ENCODE results near the gene OR1J4. TPM values are rescaled to one million over a fixed set of nuclear protein-coding genes. Genes with fewer than 3 reads are reported as not detected.

The OR1J4 gene, protein sequence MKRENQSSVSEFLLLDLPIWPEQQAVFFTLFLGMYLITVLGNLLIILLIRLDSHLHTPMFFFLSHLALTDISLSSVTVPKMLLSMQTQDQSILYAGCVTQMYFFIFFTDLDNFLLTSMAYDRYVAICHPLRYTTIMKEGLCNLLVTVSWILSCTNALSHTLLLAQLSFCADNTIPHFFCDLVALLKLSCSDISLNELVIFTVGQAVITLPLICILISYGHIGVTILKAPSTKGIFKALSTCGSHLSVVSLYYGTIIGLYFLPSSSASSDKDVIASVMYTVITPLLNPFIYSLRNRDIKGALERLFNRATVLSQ
- total RNA-seq = not detected in 2 replicates

DNA sequence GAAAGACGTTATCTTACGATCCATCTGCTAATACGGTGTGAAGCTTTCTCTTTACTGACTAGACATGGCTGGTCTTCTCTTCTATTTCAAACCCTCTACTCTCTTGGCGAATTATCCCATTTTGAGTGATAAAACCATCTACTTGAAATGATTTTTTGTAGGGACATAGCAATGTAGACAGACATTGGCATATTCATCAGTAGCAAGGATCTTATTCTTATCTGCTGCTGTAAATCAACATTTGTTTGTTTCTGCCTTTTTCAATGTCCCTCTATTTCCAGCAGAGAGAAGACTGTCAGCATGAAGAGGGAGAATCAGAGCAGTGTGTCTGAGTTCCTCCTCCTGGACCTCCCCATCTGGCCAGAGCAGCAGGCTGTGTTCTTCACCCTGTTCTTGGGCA lies at the start of gene OR1J4:
Gene OR1J4 (plus strand): TSS at position 301 of the 400 bp plus-strand sequence. CDS start 0 bp downstream, at position 301.

GRCh38 chr9:122477826-122478225 lies 41.1 kb upstream of the OR1J4 start, which contains the start of gene OR1J1:
OR1J1 (minus strand) TSS chr9:122477926; CDS start chr9:122477926, 0 bp downstream.

GRCh38 chr9:122510502-122510901 lies 8.4 kb upstream of the OR1J4 start, which contains the start of gene OR1J2:
OR1J2 (plus strand) TSS chr9:122510802; CDS start chr9:122510802, 0 bp downstream.

DNA sequence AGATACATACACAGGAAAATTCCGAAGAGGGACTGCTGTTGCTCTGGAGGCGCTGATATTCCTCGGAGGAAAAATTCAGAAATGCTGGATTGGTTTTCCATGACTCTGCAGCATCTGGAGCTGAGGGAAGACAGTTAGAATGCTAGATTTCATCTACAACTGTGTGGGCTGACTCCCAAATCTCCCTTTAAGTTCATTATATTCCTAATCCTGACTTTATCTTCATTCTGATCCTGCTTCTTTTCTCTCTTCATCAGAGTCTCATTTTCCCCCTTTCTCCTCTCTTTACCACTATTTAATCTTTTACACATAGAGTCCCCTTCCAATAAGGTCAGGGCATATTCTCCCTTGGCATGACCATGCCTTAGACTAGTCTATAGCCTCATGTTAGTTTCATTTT lies 8.3 kb downstream of the OR1J4 start, which contains the start of gene OR1N1:
Gene OR1N1 (minus strand): TSS at position 101 of the 400 bp plus-strand sequence. CDS start 0 bp downstream, at position 101.

DNA sequence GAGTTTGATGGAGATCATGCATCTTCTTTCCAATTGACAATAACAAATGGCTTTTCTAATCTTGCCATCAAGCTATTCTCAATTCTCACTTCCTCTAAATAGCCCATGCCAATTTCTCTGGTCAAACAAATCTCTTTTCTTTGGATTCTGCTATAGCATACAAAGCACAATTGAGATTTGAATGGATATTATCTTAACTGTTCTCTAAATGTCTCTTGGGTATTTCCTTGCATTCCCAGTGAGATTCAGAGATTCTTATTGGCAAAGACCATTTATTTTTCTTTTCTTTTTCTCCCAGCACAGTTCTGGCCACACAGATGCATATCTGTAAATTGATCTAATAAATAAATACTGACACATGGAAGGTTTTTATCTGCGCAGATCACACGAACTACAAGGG lies 33.9 kb downstream of the OR1J4 start, which contains the start of gene OR1N2:
Gene OR1N2 (plus strand): TSS at position 301 of the 400 bp plus-strand sequence. CDS start 100 bp downstream, outside the sequence.

Other genes starting within 250 kb of the OR1J4 start
- 122 and 135 TPM in 2 replicates for gene PTGS1, start 148.1 kb upstream of the OR1J4 start, total RNA-seq
- gene OR1J1, start 41.2 kb upstream of the OR1J4 start, total RNA-seq = not detected in 2 replicates
- not detected in 2 replicates for gene OR1J2, start 8.3 kb upstream of the OR1J4 start, total RNA-seq
- not detected in 2 replicates for gene OR1N1, start 8.2 kb downstream of the OR1J4 start, total RNA-seq
- not detected in 2 replicates for gene OR1N2, start 34.0 kb downstream of the OR1J4 start, total RNA-seq
- gene OR1L8, start 64.2 kb downstream of the OR1J4 start, total RNA-seq = 0.37 TPM in 1 of 2 replicates, not detected in the other
- gene OR1Q1, start 95.6 kb downstream of the OR1J4 start, total RNA-seq = not detected in 2 replicates
- gene OR1B1, start 138.5 kb downstream of the OR1J4 start, total RNA-seq = not detected in 2 replicates
- not detected in 2 replicates for gene OR1L1, start 142.6 kb downstream of the OR1J4 start, total RNA-seq
- gene OR1L3, start 156.0 kb downstream of the OR1J4 start, total RNA-seq = not detected in 2 replicates
- gene OR1L4, start 204.8 kb downstream of the OR1J4 start, total RNA-seq = not detected in 2 replicates
- gene OR1L6, start 223.2 kb downstream of the OR1J4 start, total RNA-seq = not detected in 2 replicates